ENCODE measurements around the gene PTPRK.

PTPRK gene

GRCh38 chr6:128171182-128171581, 349.2 kb downstream of the PTPRK start:
- DNase-seq, result no peak

GRCh38 chr6:128168244-128168643, 352.2 kb downstream of the PTPRK start:
- no peak for DNase-seq

GRCh38 chr6:128167552-128167951, 352.8 kb downstream of the PTPRK start:
- DNase-seq, result no peak

GRCh38 chr6:128164254-128164653, 356.1 kb downstream of the PTPRK start:
- no peak for DNase-seq

GRCh38 chr6:128162423-128162822, 358.0 kb downstream of the PTPRK start:
- no peak for DNase-seq

- DNase-seq, result no peak
Measured at GRCh38 chr6:128161839-128162238, 358.6 kb downstream of the PTPRK start.

GRCh38 chr6:128161263-128161662, 359.1 kb downstream of the PTPRK start:
- DNase-seq, result no peak

GRCh38 chr6:128158496-128158895, 361.9 kb downstream of the PTPRK start:
- no peak for DNase-seq

- no peak for DNase-seq
Measured at GRCh38 chr6:128156321-128157111, 363.9 kb downstream of the PTPRK start.

GRCh38 chr6:128155826-128156225, 364.6 kb downstream of the PTPRK start:
- DNase-seq, result no peak

- no peak for DNase-seq
Measured at GRCh38 chr6:128152551-128152950, 367.8 kb downstream of the PTPRK start.

GRCh38 chr6:128150376-128150775, 370.0 kb downstream of the PTPRK start:
- DNase-seq, result no peak

- no peak for DNase-seq
Measured at GRCh38 chr6:128149796-128150195, 370.6 kb downstream of the PTPRK start.

- DNase-seq, result no peak
Measured at GRCh38 chr6:128144320-128144719, 376.1 kb downstream of the PTPRK start.

- DNase-seq, result no peak
Measured at GRCh38 chr6:128141932-128142331, 378.5 kb downstream of the PTPRK start.

GRCh38 chr6:128139519-128139918, 380.9 kb downstream of the PTPRK start:
- no peak for DNase-seq

- no peak for DNase-seq
Measured at GRCh38 chr6:128138694-128139093, 381.7 kb downstream of the PTPRK start.

- no peak for DNase-seq
Measured at GRCh38 chr6:128135325-128135724, 385.1 kb downstream of the PTPRK start.

- DNase-seq, result no peak
Measured at GRCh38 chr6:128131566-128131965, 388.8 kb downstream of the PTPRK start.

GRCh38 chr6:128131036-128131435, 389.4 kb downstream of the PTPRK start:
- no peak for DNase-seq

GRCh38 chr6:128129679-128130078, 390.7 kb downstream of the PTPRK start:
- DNase-seq, result no peak

- DNase-seq, result no peak
Measured at GRCh38 chr6:128127650-128128049, 392.7 kb downstream of the PTPRK start.

GRCh38 chr6:128124713-128125112, 395.7 kb downstream of the PTPRK start:
- DNase-seq, result no peak

GRCh38 chr6:128121610-128122009, 398.8 kb downstream of the PTPRK start:
- no peak for DNase-seq

- no peak for DNase-seq
Measured at GRCh38 chr6:128121190-128121589, 399.2 kb downstream of the PTPRK start.
